NCI-H1092 (cell line): ENCODE measurements around the gene XPR1.

Source experiments
- DNase-seq: peaks from one replicate; lab custom pipeline; 2025; lab: John Stamatoyannopoulos, UW

The XPR1 gene

GRCh38 chr1:180932378-180932777 is 300.6 kb downstream of the XPR1 start:
- DNase-seq: no peak

DNA sequence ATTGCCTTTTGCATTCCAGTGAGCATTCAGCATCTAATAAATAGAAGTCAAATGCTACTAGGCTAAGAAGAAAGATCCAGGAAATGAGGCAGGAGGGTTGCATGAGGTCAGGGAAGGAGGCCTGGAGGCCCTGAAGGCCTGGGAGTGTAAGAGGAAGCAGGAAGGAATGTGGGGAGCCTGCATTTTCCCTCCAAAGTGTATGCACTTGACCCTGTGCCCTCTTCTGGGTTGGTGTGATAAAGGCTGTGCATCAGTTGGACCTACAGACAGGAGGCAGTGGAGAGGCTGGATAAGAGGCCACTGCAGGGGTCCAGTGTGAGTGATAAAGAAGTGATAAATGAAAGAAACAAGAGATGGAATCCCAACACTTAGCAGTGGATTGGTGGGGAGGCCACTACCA is 301.3 kb downstream of the XPR1 start:
- no peak for DNase-seq

GRCh38 chr1:180934563-180934962 is 302.7 kb downstream of the XPR1 start:
- DNase-seq: no peak

GRCh38 chr1:180935326-180936109 is 303.7 kb downstream of the XPR1 start:
- DNase-seq: no peak

DNA sequence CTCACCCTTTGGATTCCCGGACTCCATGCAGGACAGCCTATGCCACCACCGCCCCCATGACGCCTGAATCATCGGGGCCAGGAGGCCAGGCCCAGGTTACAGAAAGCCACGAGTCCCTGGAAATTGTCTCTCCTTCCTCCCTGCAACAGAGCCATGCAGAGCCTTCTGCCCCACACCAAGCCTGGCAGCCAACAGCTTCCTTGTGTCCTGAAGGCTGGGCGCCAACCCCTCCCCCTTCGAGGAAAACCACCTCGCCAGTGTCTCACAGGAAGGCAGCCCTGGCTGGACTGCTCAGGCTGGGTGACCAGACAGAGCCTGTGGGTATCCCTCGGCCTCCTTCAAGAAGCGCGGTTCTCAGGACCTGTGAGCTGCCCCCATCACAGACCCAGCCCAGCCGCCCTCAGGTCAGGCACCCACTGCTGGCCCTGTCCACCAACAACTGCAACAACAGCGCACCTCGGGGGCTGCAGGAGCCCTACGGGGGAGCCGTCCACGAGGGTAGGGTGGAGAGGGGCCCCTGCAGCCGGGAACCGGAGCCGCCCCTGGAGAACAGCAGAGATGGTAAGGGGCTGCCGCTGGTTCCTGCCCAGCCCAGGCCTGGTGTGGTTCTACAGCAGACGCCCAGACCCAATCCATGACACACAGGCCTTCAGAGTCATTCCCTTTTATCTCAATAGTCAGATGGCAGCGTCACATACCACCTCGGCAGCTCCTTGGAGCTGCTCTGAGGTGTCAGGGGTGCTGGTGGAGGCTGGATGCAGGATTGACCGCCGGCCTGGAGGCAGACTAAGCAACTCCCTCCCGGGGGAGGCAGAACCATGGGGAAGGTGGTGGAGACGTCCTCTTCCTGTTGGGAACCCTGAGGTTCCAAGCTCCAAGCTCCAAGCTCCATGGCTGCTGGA is 304.5 kb downstream of the XPR1 start:
- no peak for DNase-seq

- no peak for DNase-seq
Observed at GRCh38 chr1:180937012-180937372, 305.2 kb downstream of the XPR1 start.

DNA sequence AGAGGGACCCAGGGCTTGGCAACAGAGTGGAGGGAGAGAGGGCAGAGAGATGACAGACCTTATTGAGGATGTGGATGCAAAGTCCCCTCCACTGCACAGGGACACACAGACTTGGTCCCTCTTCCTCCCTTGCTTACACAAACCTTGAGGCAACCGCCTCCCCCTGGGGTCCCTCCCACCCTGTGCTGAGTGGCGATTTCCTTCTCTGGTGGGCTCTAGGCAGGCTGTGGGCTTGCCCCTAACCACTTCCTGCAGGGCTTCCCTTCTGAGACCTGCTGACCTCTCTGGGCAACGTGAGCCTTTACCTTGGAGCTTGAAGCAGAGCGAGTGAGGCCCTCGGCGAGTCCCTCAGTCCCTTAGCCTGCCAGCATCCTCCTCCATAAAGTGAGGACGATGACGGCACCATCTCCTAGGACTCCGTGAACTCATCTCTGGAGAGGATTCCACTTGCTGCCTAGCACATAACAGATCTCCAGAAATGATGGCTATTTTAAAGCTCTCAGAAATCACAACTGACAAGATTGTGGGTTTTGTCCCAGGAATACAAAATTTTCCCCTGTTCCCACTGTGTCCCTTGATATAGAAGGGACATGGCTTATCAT is 305.9 kb downstream of the XPR1 start:
- no peak for DNase-seq

DNA sequence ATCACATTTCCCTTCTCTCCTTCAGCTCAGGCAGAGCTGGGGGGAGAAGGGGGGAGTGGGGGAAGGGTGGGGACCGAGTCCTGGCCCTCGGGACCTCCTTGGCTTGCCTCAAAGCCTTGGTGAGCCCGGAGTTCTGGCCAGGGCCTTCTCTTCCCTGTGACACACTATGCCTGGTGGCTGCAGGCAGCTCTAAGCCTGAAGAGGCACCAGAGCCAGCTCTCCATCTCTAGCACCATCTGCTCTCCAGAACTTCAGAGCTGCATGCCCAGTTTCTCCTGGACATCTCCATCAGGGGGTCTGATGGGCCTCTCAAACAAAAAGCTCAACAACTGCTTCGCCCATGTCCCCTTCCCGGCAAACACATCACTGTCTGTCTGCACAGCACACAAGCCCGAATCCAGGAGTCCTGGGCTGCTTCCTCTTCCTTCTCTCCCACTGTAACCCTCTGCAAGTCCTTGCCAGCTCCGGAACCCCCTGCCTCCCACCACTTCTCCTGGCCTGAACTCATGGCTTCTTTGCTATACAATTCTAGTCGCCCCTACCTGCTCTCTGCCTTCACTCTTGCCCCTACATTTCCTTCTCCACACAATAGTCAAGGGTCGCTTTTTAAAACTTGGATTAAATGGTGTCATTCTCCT is 307.4 kb downstream of the XPR1 start:
- DNase-seq: no peak

DNA sequence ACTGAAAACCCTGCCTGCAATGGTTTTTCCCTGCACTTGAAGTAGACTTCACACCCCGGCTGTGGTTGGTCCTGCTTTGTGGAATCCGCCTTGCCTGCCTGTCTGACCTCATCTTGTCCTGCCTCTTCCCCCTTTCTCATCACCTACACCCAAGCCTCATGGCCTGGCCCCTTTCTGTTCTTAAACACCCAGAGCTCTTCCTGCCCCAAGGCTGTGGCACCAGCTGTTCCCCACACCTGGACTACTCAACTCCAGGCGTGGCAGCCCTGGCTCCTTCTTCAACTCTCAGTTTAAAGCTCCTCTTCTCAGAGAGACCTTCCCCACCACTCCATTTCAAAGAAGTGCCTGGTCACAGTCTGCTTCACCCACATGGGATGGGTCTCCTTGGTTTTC is 307.9 kb downstream of the XPR1 start:
- DNase-seq: no peak
